Right atrium auricular region (tissue), 2 donors: ENCODE data around the gene CASKIN1. TPM values are rescaled to one million over a fixed set of nuclear protein-coding genes. Genes with fewer than 3 reads are reported as not detected.

ENCODE experiments used
- DNase-seq: peaks from one replicate; pipeline ENCODE4 v3.0.0-alpha.2; 2019; ENCODE audit warnings: low spot score
- H3K27ac ChIP-seq, 2 donors: fragments of 200-600 bp; sonication (generic); 1 replicate in 1 of 2; 2 replicates in 1 of 2; pipeline ENCODE4 v1.5.1; 2016 to 2019
- H3K27me3 ChIP-seq, 2 donors: fragments of 200-600 bp; sonication (generic); one replicate each; pipeline versions ENCODE4 v1.5.1 to v1.6.0; 2017 to 2019
- H3K36me3 ChIP-seq: fragments of 200-600 bp; sonication (generic); one replicate; pipeline ENCODE4 v1.5.1; 2016
- H3K4me1 ChIP-seq, 2 donors: fragments of 200-600 bp; sonication (generic); one replicate each; pipeline versions ENCODE4 v1.5.1 to v1.6.0; 2017 to 2019
- H3K4me3 ChIP-seq, 2 donors: fragments of 200-600 bp; sonication (generic); 1 replicate in 1 of 2; 2 replicates in 1 of 2; pipeline ENCODE4 v1.5.1; 2017 to 2019; ENCODE audit warnings: mild to moderate bottlenecking in 1 of 2, moderate library complexity in 1 of 2
- H3K9me3 ChIP-seq, 2 donors: fragments of 200-600 bp; sonication (generic); one replicate each; pipeline ENCODE4 v1.5.1; 2019
- CTCF ChIP-seq, 2 donors: fragments of 200-600 bp; sonication (generic); IDR thresholded peaks; one replicate each; pipeline ENCODE4 v1.5.1; 2019; ENCODE audit warnings: antibody characterized with exemption in 2 of 2
- total RNA-seq, 2 donors: library from RNA; depleted of rRNA; stranded (reverse); fragments of >200 nt; gene quantifications; one replicate each; pipeline ENCODE4 v1.1.0, GENCODE V29; 2016

The CASKIN1 gene
- total RNA-seq, 2 donors from 2014 or later, result 3.5 to 4.3 TPM

- peaks cover 36% of the 10 kb centered on the region for H3K36me3 ChIP-seq
- no peak overlapping the region for H3K27ac ChIP-seq
Observed at GRCh38 chr16:2177561-2177960, 18.8 kb downstream of the CASKIN1 start.

GRCh38 chr16:2177101-2177500, 19.3 kb downstream of the CASKIN1 start:
- no peak for TF ChIP-seq CTCF (IDR thresholded peaks at IDR 0.05)
- Histone ChIP-seq H3K27ac (no peak overlapping the region), H3K4me1 (no peaks in the 10 kb centered on the region), H3K9me3 (no peaks in the 10 kb centered on the region), H3K27me3 (no peaks in the 10 kb centered on the region), H3K36me3 (peaks cover 40% of the 10 kb centered on the region), H3K4me3 (no peak overlapping the region)
- DNase-seq, result no peak

More at GRCh38 chr16:2177561-2177960, 18.8 kb downstream of the CASKIN1 start:
- no peak for DNase-seq
- no peak for TF ChIP-seq CTCF (IDR thresholded peaks at IDR 0.05)
- no peaks in the 10 kb centered on the region for H3K27me3 ChIP-seq
- H3K9me3 ChIP-seq, result no peaks in the 10 kb centered on the region
- no peak overlapping the region for H3K4me3 ChIP-seq
- no peaks in the 10 kb centered on the region for H3K4me1 ChIP-seq

- Histone ChIP-seq H3K9me3 (no peaks in the 10 kb centered on the region), H3K27ac (no peak overlapping the region), H3K4me1 (no peaks in the 10 kb centered on the region), H3K27me3 (no peaks in the 10 kb centered on the region), H3K4me3 (no peak overlapping the region), H3K36me3 (peaks cover 50% of the 10 kb centered on the region)
- DNase-seq, result no peak
- TF ChIP-seq CTCF (IDR thresholded peaks at IDR 0.05), result no peak
Observed at GRCh38 chr16:2176047-2176446, 20.4 kb downstream of the CASKIN1 start.

DNA sequence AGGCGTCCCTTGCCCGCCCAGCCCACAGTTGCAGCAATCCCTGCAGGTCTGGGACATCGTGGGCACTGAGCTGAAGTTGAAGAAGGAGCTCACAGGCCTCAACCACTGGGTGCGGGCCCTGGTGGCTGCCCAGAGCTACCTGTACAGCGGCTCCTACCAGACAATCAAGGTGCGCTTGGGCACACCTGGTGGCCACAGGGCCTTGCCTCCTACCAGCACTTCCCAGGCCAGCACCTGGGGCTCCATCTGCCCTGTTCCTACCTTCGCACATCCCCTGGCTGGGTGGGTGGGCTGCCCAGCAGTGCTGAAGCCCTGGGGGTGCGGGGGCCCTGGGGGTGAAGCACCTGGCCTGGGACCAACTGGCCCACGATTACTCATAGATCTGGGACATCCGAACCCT, 21.0 kb downstream of the CASKIN1 start:
- H3K4me1 ChIP-seq, result no peaks in the 10 kb centered on the region
- H3K36me3 ChIP-seq, result peaks cover 50% of the 10 kb centered on the region
- H3K27me3 ChIP-seq, result no peaks in the 10 kb centered on the region
- no peak overlapping the region for H3K27ac ChIP-seq
- H3K4me3 ChIP-seq, result no peak overlapping the region
- no peak for TF ChIP-seq CTCF (IDR thresholded peaks at IDR 0.05)
- DNase-seq, result no peak
- no peaks in the 10 kb centered on the region for H3K9me3 ChIP-seq

DNA sequence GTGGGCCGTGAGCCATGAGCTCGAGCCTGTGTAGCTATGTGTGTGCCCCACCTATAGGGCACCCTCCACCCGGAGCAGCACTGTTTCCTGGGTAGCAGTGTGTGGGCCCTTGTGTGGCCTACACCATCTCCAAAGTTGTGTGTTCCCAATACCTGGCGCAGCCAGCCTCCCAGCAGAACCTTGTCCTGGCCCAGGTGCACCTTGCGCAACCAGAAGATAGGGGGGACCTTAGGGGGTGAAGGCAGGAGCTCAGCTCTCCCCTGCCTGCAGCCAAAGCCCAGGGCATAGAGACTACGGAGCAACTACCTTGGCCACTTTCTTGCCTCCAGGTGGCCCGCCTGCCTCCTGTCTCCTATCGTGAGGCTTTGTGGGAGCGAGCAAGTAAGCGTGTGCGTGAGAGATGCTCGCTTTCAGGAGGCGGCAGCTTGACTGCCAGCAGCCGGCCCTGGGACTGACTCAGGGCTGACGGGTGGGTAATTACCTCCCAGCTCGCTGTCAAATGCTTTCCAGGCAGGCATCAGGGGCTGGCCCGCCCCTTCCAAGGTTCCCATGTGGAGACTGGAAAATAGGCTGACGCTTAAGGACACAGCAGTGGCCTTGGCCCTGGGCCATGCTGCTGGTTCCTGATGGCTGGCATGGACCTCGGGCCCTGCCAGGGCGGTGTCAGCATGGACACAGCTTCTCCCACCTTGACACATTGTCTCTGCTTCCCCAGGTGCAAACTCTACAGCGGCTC, 21.8 kb downstream of the CASKIN1 start:
- no peaks in the 10 kb centered on the region for H3K4me1 ChIP-seq
- H3K4me3 ChIP-seq, result no peak overlapping the region
- H3K9me3 ChIP-seq, result no peaks in the 10 kb centered on the region
- DNase-seq, result no peak
- no peak overlapping the region for H3K27ac ChIP-seq
- no peak for TF ChIP-seq CTCF (IDR thresholded peaks at IDR 0.05)
- H3K27me3 ChIP-seq, result no peaks in the 10 kb centered on the region
- H3K36me3 ChIP-seq, result peaks cover 50% of the 10 kb centered on the region

DNA sequence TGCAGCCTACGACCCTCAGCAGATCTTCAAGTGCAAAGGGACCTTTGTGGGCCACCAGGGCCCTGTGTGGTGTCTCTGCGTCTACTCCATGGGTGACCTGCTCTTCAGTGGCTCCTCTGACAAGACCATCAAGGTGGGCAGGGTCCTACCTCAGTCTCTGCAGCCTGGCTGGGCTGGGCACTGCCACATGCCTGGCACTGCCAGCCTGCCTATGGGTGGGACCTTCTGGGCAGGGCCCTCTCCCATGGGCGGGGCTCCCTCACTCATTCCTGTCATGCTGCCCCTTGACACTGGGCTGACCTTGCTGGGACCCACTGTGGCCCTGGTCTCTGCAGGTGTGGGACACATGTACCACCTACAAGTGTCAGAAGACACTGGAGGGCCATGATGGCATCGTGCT, 22.5 kb downstream of the CASKIN1 start:
- no peak overlapping the region for H3K27ac ChIP-seq
- H3K9me3 ChIP-seq, result no peaks in the 10 kb centered on the region
- DNase-seq, result no peak
- H3K4me1 ChIP-seq, result no peaks in the 10 kb centered on the region
- no peak overlapping the region for H3K4me3 ChIP-seq
- no peak for TF ChIP-seq CTCF (IDR thresholded peaks at IDR 0.05)
- H3K36me3 ChIP-seq, result peaks cover 50% of the 10 kb centered on the region
- no peaks in the 10 kb centered on the region for H3K27me3 ChIP-seq
